GM12874 (cell line): ENCODE results near the gene DNAH10.

ENCODE experiments used
- TF ChIP-seq, protein P1 (sequence below): IDR thresholded peaks from 2 replicates; pipeline ENCODE4 v1.5.1; 2011; ENCODE audit warnings: low read depth, mild to moderate bottlenecking, control low read depth, low read length, moderate library complexity; ENCODE audit not compliant: insufficient read depth

Gene DNAH10

DNA sequence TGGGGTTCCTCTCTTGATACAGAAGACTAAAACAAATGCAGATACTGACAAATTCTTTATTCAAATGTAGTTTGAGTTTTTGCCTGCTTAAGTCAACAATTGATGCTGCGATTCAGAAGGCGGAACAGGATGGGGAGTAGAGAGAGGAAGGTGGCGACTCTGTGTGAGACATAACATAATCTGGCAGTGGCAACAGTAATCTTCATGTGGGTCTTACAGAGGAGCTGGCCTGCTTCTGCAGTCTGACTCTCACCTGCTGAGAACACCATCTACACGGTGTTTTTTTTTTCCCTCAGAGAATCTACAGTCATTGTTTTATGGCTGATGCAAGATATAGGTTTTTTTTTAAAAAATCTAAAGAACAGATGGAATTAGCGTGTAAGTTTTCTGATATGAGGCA, 200.4 kb downstream of the DNAH10 start:
- TF ChIP-seq, protein P1, sequence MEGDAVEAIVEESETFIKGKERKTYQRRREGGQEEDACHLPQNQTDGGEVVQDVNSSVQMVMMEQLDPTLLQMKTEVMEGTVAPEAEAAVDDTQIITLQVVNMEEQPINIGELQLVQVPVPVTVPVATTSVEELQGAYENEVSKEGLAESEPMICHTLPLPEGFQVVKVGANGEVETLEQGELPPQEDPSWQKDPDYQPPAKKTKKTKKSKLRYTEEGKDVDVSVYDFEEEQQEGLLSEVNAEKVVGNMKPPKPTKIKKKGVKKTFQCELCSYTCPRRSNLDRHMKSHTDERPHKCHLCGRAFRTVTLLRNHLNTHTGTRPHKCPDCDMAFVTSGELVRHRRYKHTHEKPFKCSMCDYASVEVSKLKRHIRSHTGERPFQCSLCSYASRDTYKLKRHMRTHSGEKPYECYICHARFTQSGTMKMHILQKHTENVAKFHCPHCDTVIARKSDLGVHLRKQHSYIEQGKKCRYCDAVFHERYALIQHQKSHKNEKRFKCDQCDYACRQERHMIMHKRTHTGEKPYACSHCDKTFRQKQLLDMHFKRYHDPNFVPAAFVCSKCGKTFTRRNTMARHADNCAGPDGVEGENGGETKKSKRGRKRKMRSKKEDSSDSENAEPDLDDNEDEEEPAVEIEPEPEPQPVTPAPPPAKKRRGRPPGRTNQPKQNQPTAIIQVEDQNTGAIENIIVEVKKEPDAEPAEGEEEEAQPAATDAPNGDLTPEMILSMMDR = no peak

DNA sequence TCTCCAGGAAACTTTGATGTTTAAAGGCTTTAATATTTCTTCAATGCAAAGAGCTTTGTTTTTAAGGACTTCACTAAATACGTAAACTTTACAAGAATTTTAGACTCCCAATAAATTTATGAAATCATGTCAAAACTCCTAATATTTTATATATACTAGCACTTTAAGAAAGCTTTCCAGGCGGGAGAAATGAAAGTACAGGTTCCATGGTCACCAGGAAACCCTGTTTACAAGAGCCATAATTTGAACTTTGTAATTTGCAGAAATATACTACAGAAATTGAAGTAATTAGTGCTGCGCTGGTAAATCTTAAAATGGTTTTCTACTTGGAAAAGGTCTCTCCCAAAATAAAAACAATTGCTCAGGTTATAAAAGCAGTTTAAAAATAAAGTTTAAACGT, 201.7 kb downstream of the DNAH10 start:
- TF ChIP-seq, protein P1 = no peak

DNA sequence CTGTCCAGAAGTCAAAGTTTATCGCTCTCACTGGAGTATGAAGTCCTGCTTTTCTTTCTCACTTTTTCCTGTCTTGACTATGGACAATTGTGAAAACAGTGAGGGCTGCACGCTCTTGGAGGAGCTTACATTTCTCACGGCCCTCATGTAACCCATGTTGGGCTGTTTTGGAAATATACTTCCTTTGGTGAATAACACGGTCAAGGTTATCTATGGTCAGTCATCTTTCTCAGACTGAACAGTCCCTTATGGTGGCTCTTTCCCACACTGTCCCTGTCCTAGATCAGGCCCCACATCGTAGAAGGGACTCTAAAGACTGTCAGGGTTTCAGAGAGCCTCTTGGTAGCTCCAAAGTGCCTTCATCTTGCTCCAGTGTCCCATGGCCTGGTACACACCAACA, 203.3 kb downstream of the DNAH10 start:
- TF ChIP-seq, protein P1 = no peak

DNA sequence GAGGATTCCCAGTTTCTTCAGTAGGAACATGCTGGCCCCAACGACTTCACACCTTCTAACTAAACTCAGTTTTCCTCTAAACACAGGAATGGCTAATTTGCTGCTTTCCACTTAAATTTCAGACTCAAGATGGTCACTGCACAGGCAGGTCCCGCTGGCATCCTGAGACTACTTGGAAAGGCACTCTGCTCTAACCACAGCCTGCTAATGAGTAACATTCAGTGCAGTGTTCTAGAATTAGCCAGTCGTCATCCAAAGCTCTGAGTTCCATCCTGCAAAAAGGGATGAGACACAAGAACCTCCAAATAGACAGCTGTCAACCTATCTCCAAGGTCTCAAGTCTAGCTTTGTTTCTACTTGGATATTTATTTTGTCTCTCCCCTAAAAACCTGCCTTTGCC, 204.5 kb downstream of the DNAH10 start:
- TF ChIP-seq, protein P1 = no peak

DNA sequence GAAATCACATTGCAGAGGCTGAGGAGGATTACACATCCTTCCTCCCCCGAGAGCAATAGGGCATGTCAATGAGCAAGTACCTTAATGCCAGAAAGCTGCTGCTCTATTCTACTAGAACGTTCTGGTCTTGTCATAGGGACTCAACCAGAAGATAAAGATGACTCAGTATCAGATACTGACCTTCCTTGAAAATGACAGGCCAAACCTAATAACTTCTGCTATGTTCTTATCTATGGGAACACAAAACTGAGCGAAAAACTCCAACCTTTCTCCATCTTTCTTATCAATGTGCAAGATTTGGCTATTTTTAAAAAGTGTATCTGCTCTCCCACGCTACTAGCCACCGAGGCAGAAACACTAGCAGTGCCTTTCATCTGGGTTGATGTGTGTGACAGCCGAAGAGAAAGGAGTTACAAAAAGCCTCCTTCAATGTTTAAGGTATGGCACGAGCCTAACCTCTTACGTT, 205.1 kb downstream of the DNAH10 start:
- TF ChIP-seq, protein P1 = no peak

DNA sequence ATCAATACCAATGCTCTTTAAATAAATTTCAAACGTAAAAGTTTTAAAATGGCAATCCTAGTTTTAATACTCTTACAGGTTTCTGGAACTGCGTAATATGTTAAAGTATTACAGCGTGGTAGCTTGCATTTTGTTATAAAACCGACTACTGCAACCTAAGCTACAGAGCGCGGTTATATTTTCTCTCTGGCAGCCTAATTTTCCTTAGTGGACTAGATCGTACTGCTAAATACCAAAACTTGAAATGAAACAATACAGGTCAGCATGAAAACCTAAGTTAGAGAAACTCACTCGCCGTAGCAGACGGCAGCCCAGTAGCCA, 209.3 kb downstream of the DNAH10 start:
- TF ChIP-seq, protein P1 = no peak

DNA sequence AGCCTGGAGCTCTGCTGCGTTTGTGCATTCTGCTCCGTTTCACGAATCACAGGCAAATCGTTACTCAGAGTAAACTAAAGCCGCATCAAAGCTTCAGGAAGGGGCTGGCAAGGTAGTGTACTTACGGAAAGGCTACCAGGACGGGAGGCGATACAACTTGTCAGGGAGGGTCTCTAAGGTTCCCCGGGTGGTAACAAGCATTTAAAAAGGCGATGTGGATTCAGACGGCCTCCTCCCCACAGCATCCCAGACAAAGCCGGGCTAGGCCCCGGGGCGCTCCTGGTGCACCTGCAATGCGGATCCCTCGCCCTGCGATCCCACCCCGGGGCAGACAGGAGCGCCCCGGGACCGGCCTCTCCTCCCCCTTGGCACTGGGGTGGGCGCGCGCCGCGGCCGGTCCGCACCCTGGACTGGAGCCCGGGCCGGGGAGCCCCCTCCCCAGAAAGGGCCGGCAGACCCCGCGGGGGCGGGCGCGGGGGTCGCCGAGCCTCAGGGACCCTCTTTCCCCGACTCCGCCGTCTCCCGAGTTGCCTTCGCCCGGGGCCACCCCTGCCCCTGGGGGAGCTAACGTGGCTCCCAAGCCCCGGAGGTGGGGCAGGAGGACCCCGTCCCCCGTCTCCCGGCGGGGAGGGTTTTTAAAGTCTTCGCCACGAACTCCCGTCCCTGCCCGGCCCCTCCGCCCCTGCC, 209.8 kb downstream of the DNAH10 start:
- TF ChIP-seq, protein P1 = no peak
